Loucy (cell line): ENCODE results near the gene NEDD4L.

Experiments
- H2AFZ ChIP-seq: fragments of 200-600 bp; sonication (generic); 2 replicates; pipeline ENCODE4 v1.6.0; 2016; ENCODE audit warnings: antibody characterized with exemption, mild to moderate bottlenecking, low read length, moderate library complexity
- H3F3A ChIP-seq: fragments of 200-600 bp; 2 replicates; pipeline ENCODE4 v1.6.0; 2016; ENCODE audit warnings: antibody characterized with exemption, low read depth, mild to moderate bottlenecking
- H3K27me3 ChIP-seq: fragments of 200-600 bp; sonication (generic); 2 replicates; pipeline ENCODE4 v1.6.1; 2014; ENCODE audit warnings: low read length, mild to moderate bottlenecking; ENCODE audit not compliant: insufficient read depth, poor library complexity, severe bottlenecking
- H3K36me3 ChIP-seq: fragments of 200-600 bp; sonication (generic); 2 replicates; pipeline ENCODE4 v1.6.1; 2016; ENCODE audit warnings: low read length; ENCODE audit not compliant: insufficient read depth
- H3K4me1 ChIP-seq: fragments of 200-600 bp; sonication (generic); 2 replicates; pipeline ENCODE4 v1.5.1; 2014; ENCODE audit warnings: low read length, mild to moderate bottlenecking; ENCODE audit not compliant: insufficient read depth, poor library complexity, severe bottlenecking
- H3K4me2 ChIP-seq: fragments of 200-600 bp; sonication (generic); 2 replicates; pipeline ENCODE4 v1.6.0; 2014; ENCODE audit warnings: antibody characterized with exemption, low read length, low read depth, mild to moderate bottlenecking; ENCODE audit not compliant: poor library complexity, severe bottlenecking
- H3K4me3 ChIP-seq: fragments of 200-600 bp; sonication (generic); 2 replicates; pipeline ENCODE4 v1.5.1; 2014; ENCODE audit warnings: low read length, mild to moderate bottlenecking, mixed read lengths; ENCODE audit not compliant: poor library complexity, severe bottlenecking
- H3K79me2 ChIP-seq: fragments of 200-600 bp; sonication (generic); 2 replicates; pipeline ENCODE4 v1.6.1; 2014; ENCODE audit warnings: low read length; ENCODE audit not compliant: insufficient read depth
- H3K9ac ChIP-seq: fragments of 200-600 bp; sonication (generic); 2 replicates; pipeline ENCODE4 v1.6.0; 2014; ENCODE audit warnings: mild to moderate bottlenecking, low read depth, low read length, moderate library complexity; ENCODE audit not compliant: poor library complexity, severe bottlenecking
- H3K9me2 ChIP-seq: fragments of 200-600 bp; sonication (generic); replicated peaks from 2 replicates; pipeline ENCODE4 v1.6.1; 2016; ENCODE audit warnings: low read depth, low read length, mixed read lengths
- H3K9me3 ChIP-seq: fragments of 200-600 bp; sonication (generic); 2 replicates; pipeline ENCODE4 v1.6.1; 2014; ENCODE audit warnings: mild to moderate bottlenecking, antibody characterized with exemption, low read length, low read depth; ENCODE audit not compliant: insufficient read depth
- H4K20me1 ChIP-seq: fragments of 200-600 bp; sonication (generic); 2 replicates; pipeline ENCODE4 v1.6.0; 2014; ENCODE audit warnings: antibody characterized with exemption, low read length, mild to moderate bottlenecking; ENCODE audit not compliant: insufficient read depth, poor library complexity, severe bottlenecking
- EZH2phosphoT487 ChIP-seq: fragments of 200-600 bp; IDR thresholded peaks from 2 replicates; pipeline ENCODE4 v1.6.1; 2018; ENCODE audit warnings: antibody characterized with exemption, mild to moderate bottlenecking, moderate library complexity, borderline replicate concordance
- TF ChIP-seq, protein P1 (sequence below): fragments of 200-600 bp; sonication (generic); conservative IDR thresholded peaks from 2 replicates; pipeline ENCODE4 v1.5.1; 2014; ENCODE audit warnings: mild to moderate bottlenecking, antibody characterized with exemption, low read length

NEDD4L gene

GRCh38 chr18:58300867-58301266, 256.8 kb downstream of the NEDD4L start:
- Histone ChIP-seq H3K4me2 (no peak overlapping the region), H3K4me1 (peaks cover 6% of the 10 kb centered on the region), H2AFZ (no peak overlapping the region), H3K27me3 (no peaks in the 10 kb centered on the region), H3K9me3 (no peaks in the 10 kb centered on the region; the same call in 1 of the 2 replicates), H3K4me3 (no peak overlapping the region), H3K79me2 (no peaks in the 10 kb centered on the region), H3K9ac (no peak overlapping the region), H3K36me3 (no peaks in the 10 kb centered on the region), H4K20me1 (no peaks in the 10 kb centered on the region), H3K9me2 (no peaks in the 10 kb centered on the region), H3F3A (no peaks in the 10 kb centered on the region)
- TF ChIP-seq, protein P1, sequence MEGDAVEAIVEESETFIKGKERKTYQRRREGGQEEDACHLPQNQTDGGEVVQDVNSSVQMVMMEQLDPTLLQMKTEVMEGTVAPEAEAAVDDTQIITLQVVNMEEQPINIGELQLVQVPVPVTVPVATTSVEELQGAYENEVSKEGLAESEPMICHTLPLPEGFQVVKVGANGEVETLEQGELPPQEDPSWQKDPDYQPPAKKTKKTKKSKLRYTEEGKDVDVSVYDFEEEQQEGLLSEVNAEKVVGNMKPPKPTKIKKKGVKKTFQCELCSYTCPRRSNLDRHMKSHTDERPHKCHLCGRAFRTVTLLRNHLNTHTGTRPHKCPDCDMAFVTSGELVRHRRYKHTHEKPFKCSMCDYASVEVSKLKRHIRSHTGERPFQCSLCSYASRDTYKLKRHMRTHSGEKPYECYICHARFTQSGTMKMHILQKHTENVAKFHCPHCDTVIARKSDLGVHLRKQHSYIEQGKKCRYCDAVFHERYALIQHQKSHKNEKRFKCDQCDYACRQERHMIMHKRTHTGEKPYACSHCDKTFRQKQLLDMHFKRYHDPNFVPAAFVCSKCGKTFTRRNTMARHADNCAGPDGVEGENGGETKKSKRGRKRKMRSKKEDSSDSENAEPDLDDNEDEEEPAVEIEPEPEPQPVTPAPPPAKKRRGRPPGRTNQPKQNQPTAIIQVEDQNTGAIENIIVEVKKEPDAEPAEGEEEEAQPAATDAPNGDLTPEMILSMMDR: no peak

DNA sequence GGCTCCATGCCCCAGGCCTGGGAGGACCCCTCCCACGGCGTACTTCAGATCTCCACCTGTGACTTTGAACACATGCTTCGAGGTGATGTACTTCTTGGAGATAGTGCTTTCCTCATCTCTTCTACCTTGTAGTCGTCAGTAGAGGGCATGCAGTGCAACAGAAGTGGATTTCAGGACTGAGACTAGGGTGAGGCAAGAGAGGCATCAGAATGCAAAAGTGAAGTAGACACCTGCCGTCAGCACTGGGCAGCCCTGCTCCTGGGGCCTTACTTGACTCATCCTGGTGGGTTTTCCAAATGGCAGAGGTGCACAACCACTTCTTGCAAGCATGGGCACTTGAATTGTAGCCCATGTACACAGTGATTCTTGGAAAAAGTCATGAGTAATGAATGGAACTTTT, 258.8 kb downstream of the NEDD4L start:
- Histone ChIP-seq H3K9me2 (no peaks in the 10 kb centered on the region), H2AFZ (no peak overlapping the region), H3K4me3 (no peak overlapping the region), H3K27me3 (no peaks in the 10 kb centered on the region), H3K36me3 (no peaks in the 10 kb centered on the region), H3K9ac (no peak overlapping the region), H4K20me1 (no peaks in the 10 kb centered on the region), H3K9me3 (no peaks in the 10 kb centered on the region; the same call in 1 of the 2 replicates), H3K4me1 (peaks cover 6% of the 10 kb centered on the region), H3K79me2 (no peaks in the 10 kb centered on the region), H3F3A (no peaks in the 10 kb centered on the region), H3K4me2 (no peak overlapping the region)
- TF ChIP-seq, protein P1: no peak
- TF ChIP-seq EZH2phosphoT487: no peak

DNA sequence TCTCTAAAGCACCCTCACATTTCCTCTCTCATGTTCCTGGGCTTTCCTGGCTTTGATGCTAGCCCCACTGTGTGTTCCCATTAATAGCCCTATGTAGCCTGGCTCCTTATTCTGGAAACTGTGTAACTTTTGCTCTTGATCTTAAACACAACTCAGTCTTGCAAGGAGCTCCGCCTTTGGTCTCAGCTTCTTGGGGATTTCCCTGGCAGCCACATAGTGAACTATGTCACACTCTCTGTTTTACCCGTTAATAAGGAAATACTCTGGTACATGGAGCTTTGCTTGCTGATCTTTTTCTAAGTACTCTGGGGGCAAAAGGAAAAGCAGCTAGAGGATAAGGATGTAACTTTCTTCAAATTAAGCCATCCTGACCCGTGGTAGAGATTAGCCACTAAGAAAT, 259.3 kb downstream of the NEDD4L start:
- H3K36me3 ChIP-seq: no peaks in the 10 kb centered on the region
- no peak overlapping the region for H2AFZ ChIP-seq
- H3K4me3 ChIP-seq: no peak overlapping the region
- no peaks in the 10 kb centered on the region for H3K79me2 ChIP-seq
- no peaks in the 10 kb centered on the region for H3F3A ChIP-seq
- no peaks in the 10 kb centered on the region for H3K9me2 ChIP-seq
- H3K27me3 ChIP-seq: no peaks in the 10 kb centered on the region
- H4K20me1 ChIP-seq: no peaks in the 10 kb centered on the region
- no peak overlapping the region for H3K4me2 ChIP-seq
- peaks cover 6% of the 10 kb centered on the region for H3K4me1 ChIP-seq
- no peak overlapping the region for H3K9ac ChIP-seq
- no peak for TF ChIP-seq EZH2phosphoT487
- TF ChIP-seq, protein P1: no peak
- no peaks in the 10 kb centered on the region; the same call in 1 of the 2 replicates for H3K9me3 ChIP-seq
